HG03135 (cell line): ENCODE measurements around the gene KRTAP10-9.
"Not testable (repeated sequence)": the region's sequence is repeated elsewhere in the genome, so short reads cannot be mapped to it uniquely, and the experiment has no call there.

Experiments
- ATAC-seq: cut with Tn5 transposase; IDR thresholded peaks from one replicate; pipeline ENCODE4 v1.9.1; 2021; ENCODE audit warnings: mild to moderate bottlenecking, moderate library complexity; ENCODE audit not compliant: unreplicated experiment

KRTAP10-9 gene

GRCh38 chr21:44638506-44639330, 11.8 kb downstream of the KRTAP10-9 start:
- not testable (repeated sequence) for ATAC-seq

- ATAC-seq, result no peak
Measured at GRCh38 chr21:44639331-44639655, 12.4 kb downstream of the KRTAP10-9 start.

DNA sequence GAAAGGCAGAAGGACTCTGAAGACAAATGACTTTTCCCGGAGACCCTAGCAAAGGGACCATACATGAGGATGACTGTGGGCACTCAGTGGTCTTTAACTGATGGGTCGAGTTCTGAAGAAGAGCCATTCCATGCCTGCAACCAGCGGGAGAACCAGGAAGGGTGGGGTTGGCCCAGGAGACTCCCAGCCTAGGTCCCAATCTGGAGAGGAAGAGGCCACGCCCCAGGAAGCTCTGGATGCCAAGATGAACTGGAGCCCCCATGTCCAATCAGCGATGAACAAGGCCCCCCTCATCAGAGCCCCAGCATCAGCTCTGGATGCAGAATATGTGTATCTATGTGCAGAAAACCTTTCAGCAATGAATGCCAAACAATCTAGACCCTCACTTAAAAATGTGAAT, 13.9 kb downstream of the KRTAP10-9 start:
- ATAC-seq, result no peak

GRCh38 chr21:44643741-44644310, 16.9 kb downstream of the KRTAP10-9 start:
- ATAC-seq, result no peak

DNA sequence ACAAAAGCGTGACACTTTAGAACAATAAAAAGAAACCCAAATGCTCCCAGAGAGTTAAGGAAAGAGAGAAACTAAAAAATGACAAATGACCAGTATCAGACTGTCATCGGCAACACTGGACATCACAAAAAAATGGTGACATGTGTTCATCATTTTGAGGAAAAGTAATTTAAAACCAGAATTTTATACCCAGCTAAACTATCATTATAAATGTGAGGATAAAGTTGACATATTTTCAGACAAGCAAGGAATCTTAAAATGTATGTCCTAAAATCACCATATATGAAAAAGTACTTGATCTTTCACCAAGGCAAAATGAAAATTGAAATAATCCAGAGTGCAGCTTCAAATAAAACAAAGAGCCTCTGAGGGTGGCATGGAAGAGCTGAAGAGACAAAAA, 18.0 kb downstream of the KRTAP10-9 start:
- no peak for ATAC-seq

DNA sequence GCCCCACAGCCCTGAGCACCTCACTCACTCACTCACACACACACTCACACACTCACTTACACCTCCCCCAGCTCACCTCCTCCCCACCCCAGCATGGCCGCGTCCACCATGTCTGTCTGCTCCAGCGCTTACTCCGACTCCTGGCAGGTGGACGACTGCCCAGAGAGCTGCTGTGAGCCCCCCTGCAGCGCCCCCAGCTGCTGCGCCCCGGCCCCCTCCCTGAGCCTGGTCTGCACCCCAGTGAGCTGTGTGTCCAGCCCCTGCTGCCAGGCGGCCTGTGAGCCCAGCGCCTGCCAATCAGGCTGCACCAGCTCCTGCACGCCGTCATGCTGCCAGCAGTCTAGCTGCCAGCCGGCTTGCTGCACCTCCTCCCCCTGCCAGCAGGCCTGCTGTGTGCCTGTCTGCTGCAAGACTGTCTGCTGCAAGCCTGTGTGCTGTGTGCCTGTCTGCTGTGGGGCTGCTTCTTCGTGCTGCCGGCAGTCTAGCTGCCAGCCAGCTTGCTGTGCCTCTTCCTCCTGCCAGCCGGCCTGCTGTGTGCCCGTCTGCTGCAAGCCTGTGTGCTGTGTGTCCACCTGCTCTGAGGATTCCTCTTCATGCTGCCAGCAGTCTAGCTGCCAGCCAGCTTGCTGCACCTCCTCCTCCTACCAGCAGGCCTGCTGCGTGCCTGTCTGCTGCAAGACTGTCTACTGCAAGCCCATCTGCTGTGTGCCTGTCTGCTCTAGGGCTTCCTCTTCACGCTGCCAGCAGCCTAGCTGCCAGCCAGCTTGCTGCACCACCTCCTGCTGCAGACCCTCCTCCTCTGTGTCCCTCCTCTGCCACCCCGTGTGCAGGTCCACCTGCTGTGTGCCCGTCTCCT, 19.7 kb downstream of the KRTAP10-9 start, which contains the start of gene KRTAP10-11:
Gene KRTAP10-11, plus strand, starts transcription at position 49 of the 856 bp plus-strand sequence. Its CDS starts 45 bp downstream, at position 94.
- not testable (repeated sequence) for ATAC-seq

GRCh38 chr21:44647222-44647552, 20.3 kb downstream of the KRTAP10-9 start:
- ATAC-seq, result no peak

DNA sequence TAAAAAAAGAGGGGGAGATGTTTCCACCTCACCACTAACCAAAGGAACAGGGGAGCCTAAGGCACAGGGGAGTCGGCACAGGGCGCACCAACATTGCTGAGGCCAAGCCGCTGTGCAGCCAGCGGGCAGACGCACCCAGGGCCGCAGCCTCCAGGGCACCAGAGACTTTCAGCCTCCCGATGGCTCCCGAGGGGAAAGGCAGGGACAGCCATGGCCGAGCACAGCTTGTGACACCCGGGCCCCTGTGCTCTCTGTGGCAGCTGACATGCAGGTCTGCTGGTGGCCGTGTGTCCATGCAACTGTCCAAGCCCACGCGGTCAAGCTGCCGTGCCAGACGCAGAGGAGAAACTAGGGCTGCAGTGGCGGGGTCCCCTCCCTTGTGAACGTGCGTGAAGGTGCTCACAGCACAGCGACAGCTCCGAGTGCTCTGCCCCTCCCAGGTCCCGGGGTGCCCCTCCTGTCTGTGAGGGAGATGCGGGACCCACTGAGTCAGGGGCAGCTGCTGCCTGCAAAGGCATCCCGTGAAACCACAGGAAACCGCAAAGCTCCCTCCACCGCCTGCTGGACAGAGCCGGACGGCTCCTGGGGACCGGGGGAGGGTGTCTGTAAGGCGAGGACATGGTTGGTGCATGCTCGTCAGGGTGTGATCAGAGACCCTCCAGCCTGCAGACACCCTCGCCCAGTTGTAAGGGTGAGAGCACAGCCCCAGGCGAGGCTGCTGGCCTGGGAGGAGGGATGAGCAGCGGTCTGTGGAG, 21.8 kb downstream of the KRTAP10-9 start:
- ATAC-seq, result no peak

GRCh38 chr21:44649521-44650100, 22.7 kb downstream of the KRTAP10-9 start:
- ATAC-seq, result no peak

GRCh38 chr21:44650265-44650972, 23.5 kb downstream of the KRTAP10-9 start:
- no peak for ATAC-seq

DNA sequence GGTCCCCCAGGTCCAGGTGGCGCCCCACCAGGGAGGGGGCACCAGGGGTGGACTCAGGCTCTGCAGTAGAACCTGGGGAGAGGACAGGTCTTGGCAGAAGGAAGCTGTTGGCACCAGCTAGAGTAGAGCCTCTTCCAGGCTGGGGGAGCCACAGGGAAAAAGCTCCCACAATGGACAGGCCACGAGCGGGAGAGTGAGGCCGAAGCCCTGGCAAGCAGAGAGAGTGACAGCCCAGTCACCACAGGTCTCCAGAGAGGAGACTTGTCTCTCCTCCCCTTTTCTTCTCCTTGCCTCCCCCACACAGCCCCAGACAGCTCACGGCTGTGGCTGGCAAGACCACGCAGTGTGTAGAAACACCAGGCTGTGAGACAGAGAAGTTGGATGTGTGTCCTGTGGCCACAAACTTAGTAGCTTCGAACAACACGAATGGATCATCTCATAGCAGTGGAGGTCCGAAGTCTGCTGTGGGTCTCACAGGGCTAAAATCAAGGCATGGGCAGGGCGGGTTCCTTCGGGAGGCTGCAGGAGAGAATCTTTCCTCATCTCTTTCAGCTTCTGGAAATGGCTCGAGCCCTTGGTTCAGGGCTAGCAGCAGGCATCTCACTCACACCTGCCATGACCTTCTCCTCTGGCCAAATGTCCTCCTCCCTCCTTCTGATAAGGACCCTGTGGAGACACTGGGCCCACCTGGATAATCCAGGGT, 24.2 kb downstream of the KRTAP10-9 start:
- ATAC-seq, result no peak

- no peak for ATAC-seq
Measured at GRCh38 chr21:44653123-44653522, 26.2 kb downstream of the KRTAP10-9 start.

- no peak for ATAC-seq
Measured at GRCh38 chr21:44653656-44654575, 27.0 kb downstream of the KRTAP10-9 start.

GRCh38 chr21:44654576-44655175, 27.8 kb downstream of the KRTAP10-9 start, which contains the start of gene KRTAP12-4:
TSS of gene KRTAP12-4 (minus strand) at chr21:44654659. CDS start at chr21:44654614, 45 bp downstream.
- ATAC-seq, result no peak

GRCh38 chr21:44656868-44657267, 30.0 kb downstream of the KRTAP10-9 start:
- no peak for ATAC-seq

- no peak for ATAC-seq
Measured at GRCh38 chr21:44657635-44658540, 31.0 kb downstream of the KRTAP10-9 start, which contains the start of gene KRTAP12-3. TSS of gene KRTAP12-3 (plus strand) at chr21:44657932. CDS start at chr21:44657980, 48 bp downstream.

DNA sequence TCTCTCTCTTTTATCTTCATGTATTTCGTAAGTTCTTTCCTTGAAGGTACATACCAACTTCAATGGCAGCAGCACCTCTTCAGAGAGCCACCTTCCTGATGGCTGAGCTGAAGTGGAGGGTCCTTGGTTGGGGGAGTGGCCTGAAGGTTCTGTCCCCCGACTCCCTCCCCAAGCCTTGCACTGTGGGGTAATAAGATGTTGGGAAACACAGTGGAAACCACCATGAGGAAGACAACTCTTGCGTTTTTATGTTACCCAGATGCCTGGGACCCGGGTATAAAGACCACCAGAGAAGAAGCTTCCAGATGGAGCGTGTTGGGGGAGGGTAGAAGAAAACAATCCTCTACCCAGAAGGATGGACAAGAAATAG, 31.6 kb downstream of the KRTAP10-9 start:
- no peak for ATAC-seq
